CD4-positive, alpha-beta T cell (primary cell): Measurements from ENCODE around the gene DLEC1. TPM values are rescaled to one million over a fixed set of nuclear protein-coding genes. Genes with fewer than 3 reads are reported as not detected.

ENCODE experiments used
- ATAC-seq: fragments of 200-7000 bp; cut with Tn5 transposase; one replicate; pipeline ENCODE4 v1.10.0; 2022; ENCODE audit warnings: mild to moderate bottlenecking; ENCODE audit not compliant: poor library complexity
- CTCF ChIA-PET: fragments of 350-600 bp; sonication (Branson Sonifier 250); formaldehyde crosslinking; loops from one replicate; lab custom pipeline; 2021; ENCODE audit warnings: antibody characterized with exemption, inconsistent platforms; lab: Charles Lee
- POLR2A ChIA-PET: fragments of 350-600 bp; sonication (Branson Sonifier 250); formaldehyde crosslinking; loops from one replicate; lab custom pipeline; 2021; ENCODE audit warnings: antibody characterized with exemption, inconsistent platforms; lab: Charles Lee
- DNase-seq, 14 experiments: peaks; one replicate each; pipeline ENCODE4 v3.0.0-alpha.2; 2013 to 2020; ENCODE audit warnings: mixed read lengths in 2 of 14
- H3K27ac ChIP-seq, 2 donors: one replicate each; pipeline versions ENCODE4 v1.5.1 to v1.7.0; 2013; ENCODE audit warnings: low read length in 2 of 2, low read depth in 1 of 2, mild to moderate bottlenecking in 1 of 2
- H3K27me3 ChIP-seq, 2 experiments: 1 replicate in 1 of 2; 2 replicates in 1 of 2; pipeline versions ENCODE4 v1.6.1 to v1.7.0; 2013; ENCODE audit warnings: low read length in 2 of 2, control low read depth in 1 of 2, mild to moderate bottlenecking in 1 of 2, moderate library complexity in 1 of 2; ENCODE audit not compliant: insufficient read depth in 2 of 2, control insufficient read depth in 1 of 2
- H3K36me3 ChIP-seq: one replicate; pipeline ENCODE4 v1.6.1; 2013; ENCODE audit warnings: low read length, control low read depth; ENCODE audit not compliant: insufficient read depth
- H3K4me1 ChIP-seq: one replicate; pipeline ENCODE4 v1.6.1; 2013; ENCODE audit warnings: low read length, control low read depth; ENCODE audit not compliant: insufficient read depth
- H3K4me3 ChIP-seq: one replicate; pipeline ENCODE4 v1.5.1; 2013; ENCODE audit warnings: mild to moderate bottlenecking, low read length, moderate library complexity
- H3K9me3 ChIP-seq, 2 experiments: 1 replicate in 1 of 2; 2 replicates in 1 of 2; pipeline versions ENCODE4 v1.6.1 to v1.7.0; 2013; ENCODE audit warnings: low read length in 2 of 2, mild to moderate bottlenecking in 2 of 2, control low read depth in 1 of 2, moderate library complexity in 1 of 2; ENCODE audit not compliant: control insufficient read depth in 1 of 2, insufficient read depth in 1 of 2
- H3K27ac Mint-ChIP-seq: one replicate; pipeline ENCODE4 v1.8.0; 2020; ENCODE audit warnings: mixed read lengths
- H3K27me3 Mint-ChIP-seq: one replicate; pipeline ENCODE4 v1.8.0; 2021; ENCODE audit warnings: mixed read lengths
- H3K36me3 Mint-ChIP-seq: one replicate; pipeline ENCODE4 v1.8.0; 2021; ENCODE audit warnings: low read depth, mixed read lengths
- H3K4me1 Mint-ChIP-seq: one replicate; pipeline ENCODE4 v1.8.0; 2021; ENCODE audit warnings: low read depth, mixed read lengths
- H3K4me3 Mint-ChIP-seq: one replicate; pipeline ENCODE4 v1.8.0; 2020; ENCODE audit warnings: mild to moderate bottlenecking, mixed read lengths
- H3K9me3 Mint-ChIP-seq: one replicate; pipeline ENCODE4 v1.8.0; 2020; ENCODE audit warnings: mixed read lengths
- intact Hi-C, 2 experiments: fragments of 100-400 bp; cut with DNase I in 1 of 2; cut with micrococcal nuclease in 1 of 2; formaldehyde crosslinking; loops; one replicate each; pipeline versions ENCODE4 v1.15.1 to v1.9.0; 2023 to 2025; cut with DNase I, micrococcal nuclease
- total RNA-seq, 174 experiments: library from RNA in 2 of 174; stranded (reverse) in 2 of 174; gene quantifications; one replicate each; pipeline ENCODE4 v1.2.3 and lab custom pipeline; 2021 to 2026
- TF ChIP-seq, protein P1 (sequence below): fragments of 200-600 bp; IDR thresholded peaks from one replicate; pipeline ENCODE4 v1.8.0; 2022; ENCODE audit warnings: antibody characterized with exemption, mild to moderate bottlenecking

Gene DLEC1
- total RNA-seq, 2 experiments from 2014 or later, result 4.4 to 5.1 TPM

DNA sequence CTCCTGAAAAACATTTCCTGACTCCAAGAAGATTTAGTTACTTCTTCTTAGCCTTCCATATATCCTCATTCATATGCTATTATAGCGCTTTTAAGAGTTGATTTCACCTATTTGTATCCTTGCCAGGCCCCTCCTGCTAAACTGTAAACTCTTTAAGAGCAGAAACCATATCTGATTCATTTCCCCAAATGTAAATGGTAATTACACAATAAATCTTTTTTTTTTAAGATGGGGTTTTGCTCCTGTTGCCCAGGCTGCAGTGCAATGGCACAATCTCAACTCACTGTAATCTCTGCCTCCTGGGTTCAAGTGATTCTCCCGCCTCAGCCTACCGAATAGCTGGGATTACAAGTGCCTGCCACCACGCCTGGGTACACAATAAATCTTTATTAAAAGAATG is 4.5 kb downstream of the DLEC1 start:
- POLR2A ChIA-PET, result no interaction called here
- H3K4me1 Mint-ChIP-seq, result peaks cover 19% of the 10 kb centered on the region

DNA sequence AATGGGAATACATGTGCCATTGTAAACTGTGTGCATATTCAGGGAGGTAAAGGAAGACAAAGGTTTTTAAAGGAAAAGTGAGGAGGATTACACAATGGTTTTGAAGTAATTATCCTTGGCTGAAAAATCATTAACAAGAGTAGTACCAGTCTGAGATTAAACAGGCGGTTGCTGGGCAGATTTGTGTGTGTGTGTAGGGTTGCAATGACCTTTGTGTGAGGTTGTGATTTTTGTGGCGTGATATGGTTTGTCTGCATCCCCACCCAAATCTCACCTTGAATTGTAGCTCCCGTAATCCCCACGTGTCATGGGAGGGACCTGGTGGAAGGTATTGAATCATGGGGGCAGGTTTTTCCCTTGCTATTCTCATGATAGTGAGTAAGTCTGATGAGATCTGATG is 7.0 kb downstream of the DLEC1 start:
- no peak overlapping the region for H3K27ac Mint-ChIP-seq
- H3K27ac ChIP-seq, result no peak overlapping the region
- no peaks in the 10 kb centered on the region for H3K27me3 ChIP-seq
- no peak overlapping the region for H3K4me3 Mint-ChIP-seq
- TF ChIP-seq, protein P1, sequence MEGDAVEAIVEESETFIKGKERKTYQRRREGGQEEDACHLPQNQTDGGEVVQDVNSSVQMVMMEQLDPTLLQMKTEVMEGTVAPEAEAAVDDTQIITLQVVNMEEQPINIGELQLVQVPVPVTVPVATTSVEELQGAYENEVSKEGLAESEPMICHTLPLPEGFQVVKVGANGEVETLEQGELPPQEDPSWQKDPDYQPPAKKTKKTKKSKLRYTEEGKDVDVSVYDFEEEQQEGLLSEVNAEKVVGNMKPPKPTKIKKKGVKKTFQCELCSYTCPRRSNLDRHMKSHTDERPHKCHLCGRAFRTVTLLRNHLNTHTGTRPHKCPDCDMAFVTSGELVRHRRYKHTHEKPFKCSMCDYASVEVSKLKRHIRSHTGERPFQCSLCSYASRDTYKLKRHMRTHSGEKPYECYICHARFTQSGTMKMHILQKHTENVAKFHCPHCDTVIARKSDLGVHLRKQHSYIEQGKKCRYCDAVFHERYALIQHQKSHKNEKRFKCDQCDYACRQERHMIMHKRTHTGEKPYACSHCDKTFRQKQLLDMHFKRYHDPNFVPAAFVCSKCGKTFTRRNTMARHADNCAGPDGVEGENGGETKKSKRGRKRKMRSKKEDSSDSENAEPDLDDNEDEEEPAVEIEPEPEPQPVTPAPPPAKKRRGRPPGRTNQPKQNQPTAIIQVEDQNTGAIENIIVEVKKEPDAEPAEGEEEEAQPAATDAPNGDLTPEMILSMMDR, result no peak
- no peaks in the 10 kb centered on the region for H3K9me3 Mint-ChIP-seq
- H3K4me3 ChIP-seq, result no peak overlapping the region
- CTCF ChIA-PET, result no interaction called here
- no peaks in the 10 kb centered on the region for H3K9me3 ChIP-seq
- no peak for ATAC-seq
- peaks cover 4% of the 10 kb centered on the region for H3K36me3 Mint-ChIP-seq
- DNase-seq, result no peak
- H3K4me1 Mint-ChIP-seq, result no peaks in the 10 kb centered on the region
- no peaks in the 10 kb centered on the region for H3K36me3 ChIP-seq
- no peaks in the 10 kb centered on the region for H3K4me1 ChIP-seq
- POLR2A ChIA-PET, result no interaction called here
- H3K27me3 Mint-ChIP-seq, result no peaks in the 10 kb centered on the region
- intact Hi-C loops, result no loop called here

More for the DNA sequence above, 4.5 kb downstream of the DLEC1 start:
- Histone ChIP-seq H3K4me1 (peaks cover 23% of the 10 kb centered on the region), H3K9me3 (no peaks in the 10 kb centered on the region), H3K4me3 (no peak overlapping the region), H3K27me3 (no peaks in the 10 kb centered on the region), H3K27ac (no peak overlapping the region), H3K36me3 (no peaks in the 10 kb centered on the region)
- Mint-ChIP-seq H3K27me3 (no peaks in the 10 kb centered on the region), H3K27ac (no peak overlapping the region), H3K36me3 (peaks cover 4% of the 10 kb centered on the region), H3K4me3 (no peak overlapping the region), H3K9me3 (peaks cover 2% of the 10 kb centered on the region)
- TF ChIP-seq, protein P1, result no peak
- CTCF ChIA-PET, result interaction anchor here (0.7 kb wide), 1 partner anchor 47 kb away, joined by 3 read pairs; no protein-coding TSS in a partner anchor
- ATAC-seq (no peak), DNase-seq (no peak)
- intact Hi-C loops, result no loop called here

DNA sequence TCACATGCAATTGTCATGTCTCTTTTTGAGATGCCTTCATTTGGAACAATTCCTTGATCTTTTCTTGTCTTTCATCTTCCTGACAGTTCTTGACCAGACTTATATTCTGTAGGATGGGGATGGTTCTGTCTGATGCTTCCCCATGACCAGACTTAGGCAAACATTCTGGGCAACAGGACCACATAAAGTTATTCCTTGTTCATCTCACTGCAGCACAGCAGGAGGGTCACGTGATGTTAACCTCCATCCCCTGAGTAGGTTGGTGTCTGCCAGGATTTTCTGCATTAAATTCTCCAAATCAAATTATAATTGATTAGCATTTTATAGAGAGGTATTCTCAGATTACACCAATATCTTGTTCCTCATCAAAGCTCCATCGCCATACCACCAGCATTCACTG is 7.8 kb downstream of the DLEC1 start:
- no peak overlapping the region for H3K4me3 ChIP-seq
- H3K36me3 Mint-ChIP-seq, result peaks cover 7% of the 10 kb centered on the region
- CTCF ChIA-PET, result no interaction called here
- H3K9me3 Mint-ChIP-seq, result no peaks in the 10 kb centered on the region
- no peak for DNase-seq
- no peaks in the 10 kb centered on the region for H3K4me1 ChIP-seq
- H3K4me3 Mint-ChIP-seq, result no peak overlapping the region
- no peak for ATAC-seq
- TF ChIP-seq, protein P1, result no peak
- H3K27me3 ChIP-seq, result no peaks in the 10 kb centered on the region
- POLR2A ChIA-PET, result no interaction called here
- H3K27me3 Mint-ChIP-seq, result no peaks in the 10 kb centered on the region
- intact Hi-C loops, result no loop called here
- no peak overlapping the region for H3K27ac Mint-ChIP-seq
- no peak overlapping the region for H3K27ac ChIP-seq
- H3K36me3 ChIP-seq, result no peaks in the 10 kb centered on the region
- no peaks in the 10 kb centered on the region for H3K4me1 Mint-ChIP-seq
- H3K9me3 ChIP-seq, result no peaks in the 10 kb centered on the region
